ENCODE data around the gene CRYBB1.
A peak's percentile ranks its signal among the peaks of the same experiment; 100 is the strongest.

CRYBB1 gene

GRCh38 chr22:26660356-26660755 lies 42.5 kb upstream of the CRYBB1 start:
- TF ChIP-seq CTCF (IDR thresholded peaks at IDR 0.05) = no peak
- DNase-seq (ENCODE audit: low spot score) = no peak
- H3K27ac ChIP-seq = no peak overlapping the region
- no peak overlapping the region for H3K4me3 ChIP-seq

- H3K27ac ChIP-seq = no peak overlapping the region
- no peak for DNase-seq (ENCODE audit: low spot score)
- no peak for TF ChIP-seq CTCF (IDR thresholded peaks at IDR 0.05)
- peak overlapping the region; percentile 63 for H3K4me3 ChIP-seq
These were observed 41.0 kb upstream of the CRYBB1 start for GRCh38 chr22:26658671-26659478.

- no peak for DNase-seq (ENCODE audit: low spot score)
- peak overlapping the region; percentile 63 for H3K4me3 ChIP-seq
- no peak overlapping the region for H3K27ac ChIP-seq
- TF ChIP-seq CTCF (IDR thresholded peaks at IDR 0.05) = no peak
These were observed 40.3 kb upstream of the CRYBB1 start for GRCh38 chr22:26658161-26658560.

GRCh38 chr22:26656891-26657851 lies 39.3 kb upstream of the CRYBB1 start, which contains the start of gene MIAT:
Gene MIAT, plus strand, starts transcription at chr22:26657588.
- H3K27ac ChIP-seq = no peak within 1 kb of the TSS

GRCh38 chr22:26651815-26652214 lies 34.0 kb upstream of the CRYBB1 start:
- H3K27ac ChIP-seq = no peak overlapping the region
- no peak for TF ChIP-seq CTCF (IDR thresholded peaks at IDR 0.05)
- no peak for DNase-seq (ENCODE audit: low spot score)
- no peak overlapping the region for H3K4me3 ChIP-seq

More at GRCh38 chr22:26656891-26657851, 39.3 kb upstream of the CRYBB1 start, which contains the start of gene MIAT:
- peak within 1 kb of the TSS; percentile 63 for H3K4me3 ChIP-seq
- no peak for DNase-seq (ENCODE audit: low spot score)
- TF ChIP-seq CTCF (IDR thresholded peaks at IDR 0.05) = no peak

- TF ChIP-seq CTCF (IDR thresholded peaks at IDR 0.05) = no peak
- DNase-seq (ENCODE audit: low spot score) = no peak
- Histone ChIP-seq H3K4me3 (no peak overlapping the region), H3K27ac (no peak overlapping the region)
These were observed 33.0 kb upstream of the CRYBB1 start for GRCh38 chr22:26650722-26651421.
